ENCODE results near the gene TRABD2B.

The TRABD2B gene

DNA sequence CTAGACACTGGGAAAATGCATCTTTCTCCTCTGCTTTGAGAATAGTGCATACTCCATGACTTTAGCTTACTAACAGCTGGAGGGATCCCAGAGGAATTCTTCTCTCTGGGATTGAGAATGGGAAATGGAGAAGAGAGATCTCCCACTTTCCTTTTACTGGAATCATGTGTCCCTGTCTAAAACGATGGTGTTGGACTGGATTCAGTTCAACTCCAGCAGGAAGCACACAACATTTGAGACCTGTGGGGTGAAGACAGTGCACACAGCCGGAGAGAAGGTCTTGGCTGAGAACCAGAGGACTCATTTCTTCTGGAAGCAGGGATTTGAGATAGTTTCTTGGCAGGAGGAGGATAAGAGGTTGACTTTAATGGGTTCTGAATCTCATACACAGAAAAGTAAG lies 58.7 kb downstream of the TRABD2B start:
- in situ Hi-C loops (cut with MboI; ENCODE audit: low sequenced_read_pairs) = no loop called here

- in situ Hi-C loops (cut with MboI; ENCODE audit: low sequenced_read_pairs) = no loop called here
These were observed 59.5 kb downstream of the TRABD2B start for GRCh38 chr1:47937586-47938254.

- in situ Hi-C loops (cut with MboI; ENCODE audit: low sequenced_read_pairs) = no loop called here
These were observed 60.2 kb downstream of the TRABD2B start for GRCh38 chr1:47936916-47937551.

DNA sequence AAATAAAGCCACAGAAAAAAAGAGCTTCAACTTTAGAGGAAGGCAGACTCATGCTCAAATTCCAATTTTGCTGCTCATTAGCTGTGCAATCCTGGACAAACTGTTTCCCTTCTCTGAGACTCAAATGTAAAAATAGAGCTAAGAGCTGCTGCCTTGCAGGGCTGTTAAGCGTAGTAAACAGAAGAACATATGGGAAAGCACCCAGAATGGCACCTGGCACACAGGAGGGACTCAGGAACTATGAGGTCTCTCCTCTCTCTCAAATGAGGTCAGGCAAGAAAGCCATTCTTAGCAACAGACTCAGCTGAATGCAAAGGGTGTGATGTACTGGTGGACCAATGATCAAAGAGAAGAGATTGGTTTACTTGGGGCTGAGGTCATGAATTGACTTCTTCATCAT lies 61.3 kb downstream of the TRABD2B start:
- in situ Hi-C loops (cut with MboI; ENCODE audit: low sequenced_read_pairs) = no loop called here

GRCh38 chr1:47935163-47935562 lies 62.0 kb downstream of the TRABD2B start:
- in situ Hi-C loops (cut with MboI; ENCODE audit: low sequenced_read_pairs) = no loop called here

- in situ Hi-C loops (cut with MboI; ENCODE audit: low sequenced_read_pairs) = no loop called here
These were observed 62.9 kb downstream of the TRABD2B start for GRCh38 chr1:47934243-47934805.

GRCh38 chr1:47932743-47933142 lies 64.4 kb downstream of the TRABD2B start:
- in situ Hi-C loops (cut with MboI; ENCODE audit: low sequenced_read_pairs) = no loop called here

- in situ Hi-C loops (cut with MboI; ENCODE audit: low sequenced_read_pairs) = no loop called here
These were observed 65.8 kb downstream of the TRABD2B start for GRCh38 chr1:47931395-47931794.

GRCh38 chr1:47930210-47930840 lies 66.9 kb downstream of the TRABD2B start:
- in situ Hi-C loops (cut with MboI; ENCODE audit: low sequenced_read_pairs) = no loop called here

GRCh38 chr1:47927165-47927564 lies 70.0 kb downstream of the TRABD2B start:
- in situ Hi-C loops (cut with MboI; ENCODE audit: low sequenced_read_pairs) = no loop called here

DNA sequence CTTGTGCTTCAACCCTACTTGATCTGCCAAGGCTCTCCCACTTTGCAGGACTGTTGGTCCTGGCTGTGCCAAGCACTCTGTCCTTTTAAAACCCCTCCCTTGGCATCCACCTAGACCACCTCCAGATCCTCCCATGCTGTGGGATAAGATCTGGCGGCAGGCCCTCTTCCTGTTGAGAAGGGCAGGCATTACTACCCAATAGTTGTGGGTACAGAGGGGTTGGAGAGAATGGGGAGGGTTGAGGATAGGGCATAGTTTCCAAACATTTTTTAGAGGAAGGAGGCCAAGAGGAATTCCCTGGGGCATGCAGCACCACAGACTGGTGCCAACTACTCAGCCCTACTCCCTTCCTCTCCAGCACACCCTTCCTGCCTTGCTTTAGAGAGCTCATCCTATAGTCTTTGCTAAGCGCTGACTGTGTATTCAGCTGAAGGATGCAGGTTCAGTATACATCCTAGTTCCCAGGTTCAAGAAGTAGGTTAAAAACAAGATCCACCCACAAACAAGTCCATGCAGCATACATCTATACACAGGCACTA lies 70.7 kb downstream of the TRABD2B start:
- in situ Hi-C loops (cut with MboI; ENCODE audit: low sequenced_read_pairs) = no loop called here

GRCh38 chr1:47924270-47925048 lies 72.7 kb downstream of the TRABD2B start:
- in situ Hi-C loops (cut with MboI; ENCODE audit: low sequenced_read_pairs) = no loop called here

GRCh38 chr1:47921935-47922415 lies 75.2 kb downstream of the TRABD2B start:
- in situ Hi-C loops (cut with MboI; ENCODE audit: low sequenced_read_pairs) = no loop called here

GRCh38 chr1:47919113-47919833 lies 77.9 kb downstream of the TRABD2B start:
- in situ Hi-C loops (cut with MboI; ENCODE audit: low sequenced_read_pairs) = no loop called here

DNA sequence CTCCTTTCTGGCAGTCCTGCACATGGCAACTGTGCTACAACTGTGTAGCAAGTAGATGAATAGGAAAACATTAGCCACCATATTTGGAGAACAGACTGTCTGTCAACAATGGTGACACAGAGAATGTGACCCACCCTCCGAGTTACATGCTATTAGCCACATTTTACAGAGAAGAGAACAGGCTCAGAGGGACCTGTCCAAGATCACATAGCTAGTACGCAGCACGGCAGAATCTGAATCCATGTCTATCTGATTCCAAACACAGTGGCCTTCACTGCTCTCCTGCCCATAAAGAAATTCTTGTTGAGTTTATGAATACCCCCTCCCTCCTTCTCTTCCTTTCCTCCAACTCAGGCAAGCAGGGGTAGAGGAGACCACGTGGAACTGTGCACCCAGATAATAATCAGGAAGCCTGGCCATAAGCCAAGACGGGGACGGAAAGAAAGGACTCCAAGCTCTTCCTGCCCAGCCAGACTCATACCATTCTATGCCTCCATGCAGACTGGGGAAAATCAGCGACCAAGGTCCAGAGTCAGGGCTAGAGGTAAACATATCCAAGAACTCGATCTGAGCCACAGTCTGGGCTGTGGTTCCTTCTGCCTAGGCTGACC lies 78.8 kb downstream of the TRABD2B start:
- in situ Hi-C loops (cut with MboI; ENCODE audit: low sequenced_read_pairs) = no loop called here

DNA sequence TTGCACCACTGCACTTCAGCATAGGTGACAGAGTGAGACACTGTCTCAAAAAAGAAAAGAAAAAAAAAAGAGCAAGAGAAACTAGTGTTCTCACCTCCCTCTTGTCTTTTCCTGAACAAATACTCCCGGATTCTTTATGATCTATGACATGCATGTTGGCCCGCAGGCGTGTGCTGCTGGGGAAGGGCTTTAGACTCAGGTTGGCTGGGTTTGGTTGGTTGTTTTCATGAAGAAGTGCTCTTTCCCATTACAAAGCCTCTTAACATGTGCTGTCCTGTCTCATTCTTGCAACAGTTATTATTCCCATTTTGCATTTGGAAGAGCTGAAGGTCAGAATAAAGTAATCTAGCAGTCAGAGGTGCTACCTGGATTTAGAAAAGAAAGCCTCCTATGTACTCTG lies 79.5 kb downstream of the TRABD2B start:
- in situ Hi-C loops (cut with MboI; ENCODE audit: low sequenced_read_pairs) = no loop called here

DNA sequence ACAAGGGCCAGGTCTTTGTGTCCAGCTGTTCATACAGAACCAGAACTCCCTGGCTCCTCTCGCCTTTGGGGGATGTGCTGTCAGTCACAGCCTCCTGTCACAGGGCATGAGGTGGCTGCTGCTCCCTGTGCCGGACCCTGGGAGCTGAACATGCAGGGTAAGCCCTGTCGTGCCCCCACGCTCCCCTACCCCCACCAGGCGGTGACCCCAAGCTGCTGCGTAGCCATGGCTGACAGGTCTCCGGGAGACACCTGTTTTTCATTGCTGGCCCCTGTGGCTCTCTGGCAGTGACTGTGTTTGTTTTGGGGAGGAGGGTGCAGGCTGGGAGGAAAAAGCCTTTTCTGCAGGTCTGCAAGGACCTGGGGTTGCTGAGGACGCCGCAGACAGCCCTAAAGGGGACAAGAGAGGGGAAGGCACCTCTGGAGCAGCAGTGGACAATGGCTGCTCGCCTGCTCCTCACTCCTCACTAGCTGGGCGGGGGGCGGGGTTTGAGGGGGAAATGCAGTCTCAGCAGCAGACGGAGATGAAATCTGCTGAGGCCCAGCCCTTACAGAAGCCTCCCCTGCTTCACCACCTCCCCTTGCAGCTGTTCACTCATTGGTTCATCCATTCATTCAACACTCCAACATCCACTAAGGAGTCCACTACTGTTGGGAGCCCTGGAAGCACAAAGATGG lies 81.4 kb downstream of the TRABD2B start:
- in situ Hi-C loops (cut with MboI; ENCODE audit: low sequenced_read_pairs) = no loop called here

- in situ Hi-C loops (cut with MboI; ENCODE audit: low sequenced_read_pairs) = no loop called here
These were observed 82.1 kb downstream of the TRABD2B start for GRCh38 chr1:47914952-47915676.
